ENCODE measurements around the gene KCND1.

Gene KCND1

DNA sequence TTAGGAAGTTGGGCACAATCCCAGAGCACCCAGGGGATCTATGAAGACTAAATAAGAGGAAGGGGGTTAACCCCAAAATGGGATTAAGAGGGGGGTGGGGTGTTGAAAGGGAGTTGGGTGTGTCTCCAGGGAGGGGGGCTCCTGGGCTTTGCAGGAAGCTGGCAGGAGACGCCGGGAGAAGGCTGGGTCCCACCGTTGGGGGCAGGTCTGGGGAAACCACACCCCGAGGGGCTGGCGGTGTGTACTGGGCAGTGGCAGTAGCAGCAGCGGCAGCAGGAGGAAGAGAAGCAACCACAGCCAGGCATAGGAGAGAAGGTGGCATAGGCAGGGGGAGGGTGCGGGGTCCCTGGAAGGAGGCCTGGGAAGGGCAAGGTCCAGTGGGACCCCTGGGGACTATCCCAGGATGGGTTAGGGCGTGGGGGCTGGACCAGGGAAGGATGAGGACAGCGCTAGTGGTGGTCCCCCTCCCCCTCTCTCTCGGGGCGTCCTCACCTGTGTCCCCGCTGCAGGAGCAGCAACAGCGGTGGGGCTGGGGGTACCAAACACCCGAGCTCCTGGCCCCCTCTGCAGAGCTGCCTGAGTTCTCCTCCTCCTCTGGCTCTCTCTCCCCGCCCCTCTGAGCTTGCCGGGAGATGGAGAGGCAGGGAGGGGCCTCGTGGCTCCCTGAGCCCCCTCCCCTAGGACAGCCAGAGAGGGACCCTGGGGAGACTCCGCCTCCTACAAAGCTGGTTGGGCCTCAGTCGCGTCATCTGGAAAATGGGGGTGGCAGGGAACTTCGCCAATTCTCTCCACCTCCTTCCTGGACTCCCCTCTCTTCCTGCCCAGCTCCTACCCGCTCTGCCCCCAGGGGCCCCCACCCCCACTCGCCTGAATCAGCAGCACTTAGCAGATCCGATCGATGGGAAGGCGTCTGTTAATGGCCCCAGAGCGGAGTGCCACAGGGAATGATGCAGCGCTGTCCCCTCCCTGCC, at the start of gene KCND1 (continued):
- TF ChIP-seq, protein P1, sequence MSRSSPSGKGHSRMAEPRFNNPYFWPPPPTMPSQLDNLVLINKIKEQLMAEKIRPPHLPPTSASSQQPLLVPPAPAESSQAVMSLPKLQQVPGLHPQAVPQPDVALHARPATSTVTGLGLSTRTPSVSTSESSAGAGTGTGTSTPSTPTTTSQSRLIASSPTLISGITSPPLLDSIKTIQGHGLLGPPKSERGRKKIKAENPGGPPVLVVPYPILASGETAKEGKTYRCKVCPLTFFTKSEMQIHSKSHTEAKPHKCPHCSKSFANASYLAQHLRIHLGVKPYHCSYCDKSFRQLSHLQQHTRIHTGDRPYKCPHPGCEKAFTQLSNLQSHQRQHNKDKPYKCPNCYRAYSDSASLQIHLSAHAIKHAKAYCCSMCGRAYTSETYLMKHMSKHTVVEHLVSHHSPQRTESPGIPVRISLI (tag by site-specific recombination; IDR thresholded peaks at IDR 0.05) = no peak
- TF ChIP-seq ZNF707 (tag by site-specific recombination; IDR thresholded peaks at IDR 0.05) (no peak), IKZF3 (tag by site-specific recombination; IDR thresholded peaks at IDR 0.05) (no peak), ZIC2 (tag by site-specific recombination; IDR thresholded peaks at IDR 0.05) (peak; percentile 42), ZNF621 (tag by site-specific recombination; IDR thresholded peaks at IDR 0.05) (no peak), ZNF184 (tag by site-specific recombination; IDR thresholded peaks at IDR 0.05) (no peak), SETDB1 (IDR thresholded peaks at IDR 0.05; ENCODE audit: insufficient read length, low read length) (no peak), ZNF433 (tag by site-specific recombination; IDR thresholded peaks at IDR 0.05; ENCODE audit: low read depth) (no peak), ZNF169 (tag by site-specific recombination; IDR thresholded peaks at IDR 0.05) (no peak), OSR2 (tag by site-specific recombination; IDR thresholded peaks at IDR 0.05) (peak; percentile 79), ZFHX2 (tag by site-specific recombination; conservative IDR thresholded peaks at IDR 0.05) (peak; percentile 79), ZEB2 (tag by site-specific recombination; IDR thresholded peaks at IDR 0.05) (peak; percentile 20; the same call in 1 of the 2 replicates), REPIN1 (tag by site-specific recombination; IDR thresholded peaks at IDR 0.05; ENCODE audit: low read depth) (no peak), ZBTB48 (tag by site-specific recombination; IDR thresholded peaks at IDR 0.05) (no peak; the same call in 1 of the 2 replicates), WT1 (tag by site-specific recombination; IDR thresholded peaks at IDR 0.05) (no peak), ZNF48 (tag by site-specific recombination; IDR thresholded peaks at IDR 0.05) (no peak), SP7 (tag by site-specific recombination; IDR thresholded peaks at IDR 0.05) (peak; percentile 61), ZNF629 (tag by site-specific recombination; IDR thresholded peaks at IDR 0.05) (no peak), HOXC10 (CRISPR knock-in tag; IDR thresholded peaks at IDR 0.05) (no peak), KLF1 (tag by site-specific recombination; IDR thresholded peaks at IDR 0.05) (peak; percentile 52; the same call in 1 of the 2 replicates), SALL2 (tag by site-specific recombination; IDR thresholded peaks at IDR 0.05; ENCODE audit: borderline replicate concordance) (no peak), ZBTB7A (tag by site-specific recombination; IDR thresholded peaks at IDR 0.05; ENCODE audit: low read depth) (no peak; the same call in 1 of the 2 replicates), EGR2 (tag by site-specific recombination; IDR thresholded peaks at IDR 0.05; ENCODE audit: low read depth) (peak; percentile 62), ZNF768 (tag by site-specific recombination; IDR thresholded peaks at IDR 0.05) (no peak)
- TF ChIP-seq, protein P2, sequence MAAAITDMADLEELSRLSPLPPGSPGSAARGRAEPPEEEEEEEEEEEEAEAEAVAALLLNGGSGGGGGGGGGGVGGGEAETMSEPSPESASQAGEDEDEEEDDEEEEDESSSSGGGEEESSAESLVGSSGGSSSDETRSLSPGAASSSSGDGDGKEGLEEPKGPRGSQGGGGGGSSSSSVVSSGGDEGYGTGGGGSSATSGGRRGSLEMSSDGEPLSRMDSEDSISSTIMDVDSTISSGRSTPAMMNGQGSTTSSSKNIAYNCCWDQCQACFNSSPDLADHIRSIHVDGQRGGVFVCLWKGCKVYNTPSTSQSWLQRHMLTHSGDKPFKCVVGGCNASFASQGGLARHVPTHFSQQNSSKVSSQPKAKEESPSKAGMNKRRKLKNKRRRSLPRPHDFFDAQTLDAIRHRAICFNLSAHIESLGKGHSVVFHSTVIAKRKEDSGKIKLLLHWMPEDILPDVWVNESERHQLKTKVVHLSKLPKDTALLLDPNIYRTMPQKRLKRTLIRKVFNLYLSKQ (tag by site-specific recombination; IDR thresholded peaks at IDR 0.05; ENCODE audit: borderline replicate concordance) = no peak
- TF ChIP-seq, protein P3, sequence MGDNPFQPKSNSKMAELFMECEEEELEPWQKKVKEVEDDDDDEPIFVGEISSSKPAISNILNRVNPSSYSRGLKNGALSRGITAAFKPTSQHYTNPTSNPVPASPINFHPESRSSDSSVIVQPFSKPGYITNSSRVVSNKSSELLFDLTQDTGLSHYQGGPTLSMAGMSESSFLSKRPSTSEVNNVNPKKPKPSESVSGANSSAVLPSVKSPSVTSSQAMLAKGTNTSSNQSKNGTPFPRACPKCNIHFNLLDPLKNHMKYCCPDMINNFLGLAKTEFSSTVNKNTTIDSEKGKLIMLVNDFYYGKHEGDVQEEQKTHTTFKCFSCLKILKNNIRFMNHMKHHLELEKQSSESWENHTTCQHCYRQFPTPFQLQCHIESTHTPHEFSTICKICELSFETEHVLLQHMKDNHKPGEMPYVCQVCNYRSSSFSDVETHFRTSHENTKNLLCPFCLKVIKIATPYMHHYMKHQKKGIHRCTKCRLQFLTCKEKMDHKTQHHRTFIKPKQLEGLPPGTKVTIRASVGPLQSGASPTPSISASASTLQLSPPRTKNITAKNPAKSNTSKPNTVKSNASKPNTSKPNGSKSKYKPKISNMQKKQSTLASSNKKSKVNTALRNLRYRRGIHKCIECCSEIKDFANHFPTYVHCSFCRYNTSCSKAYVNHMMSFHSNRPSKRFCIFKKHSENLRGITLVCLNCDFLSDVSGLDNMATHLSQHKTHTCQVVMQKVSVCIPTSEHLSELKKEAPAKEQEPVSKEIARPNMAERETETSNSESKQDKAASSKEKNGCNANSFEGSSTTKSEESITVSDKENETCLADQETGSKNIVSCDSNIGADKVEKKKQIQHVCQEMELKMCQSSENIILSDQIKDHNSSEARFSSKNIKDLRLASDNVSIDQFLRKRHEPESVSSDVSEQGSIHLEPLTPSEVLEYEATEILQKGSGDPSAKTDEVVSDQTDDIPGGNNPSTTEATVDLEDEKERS (tag by site-specific recombination; IDR thresholded peaks at IDR 0.05) = no peak
- TF ChIP-seq, protein P4, sequence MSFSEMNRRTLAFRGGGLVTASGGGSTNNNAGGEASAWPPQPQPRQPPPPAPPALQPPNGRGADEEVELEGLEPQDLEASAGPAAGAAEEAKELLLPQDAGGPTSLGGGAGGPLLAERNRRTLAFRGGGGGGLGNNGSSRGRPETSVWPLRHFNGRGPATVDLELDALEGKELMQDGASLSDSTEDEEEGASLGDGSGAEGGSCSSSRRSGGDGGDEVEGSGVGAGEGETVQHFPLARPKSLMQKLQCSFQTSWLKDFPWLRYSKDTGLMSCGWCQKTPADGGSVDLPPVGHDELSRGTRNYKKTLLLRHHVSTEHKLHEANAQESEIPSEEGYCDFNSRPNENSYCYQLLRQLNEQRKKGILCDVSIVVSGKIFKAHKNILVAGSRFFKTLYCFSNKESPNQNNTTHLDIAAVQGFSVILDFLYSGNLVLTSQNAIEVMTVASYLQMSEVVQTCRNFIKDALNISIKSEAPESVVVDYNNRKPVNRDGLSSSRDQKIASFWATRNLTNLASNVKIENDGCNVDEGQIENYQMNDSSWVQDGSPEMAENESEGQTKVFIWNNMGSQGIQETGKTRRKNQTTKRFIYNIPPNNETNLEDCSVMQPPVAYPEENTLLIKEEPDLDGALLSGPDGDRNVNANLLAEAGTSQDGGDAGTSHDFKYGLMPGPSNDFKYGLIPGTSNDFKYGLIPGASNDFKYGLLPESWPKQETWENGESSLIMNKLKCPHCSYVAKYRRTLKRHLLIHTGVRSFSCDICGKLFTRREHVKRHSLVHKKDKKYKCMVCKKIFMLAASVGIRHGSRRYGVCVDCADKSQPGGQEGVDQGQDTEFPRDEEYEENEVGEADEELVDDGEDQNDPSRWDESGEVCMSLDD (tag by site-specific recombination; IDR thresholded peaks at IDR 0.05) = no peak; the same call in 1 of the 2 replicates
- TF ChIP-seq, protein P5, sequence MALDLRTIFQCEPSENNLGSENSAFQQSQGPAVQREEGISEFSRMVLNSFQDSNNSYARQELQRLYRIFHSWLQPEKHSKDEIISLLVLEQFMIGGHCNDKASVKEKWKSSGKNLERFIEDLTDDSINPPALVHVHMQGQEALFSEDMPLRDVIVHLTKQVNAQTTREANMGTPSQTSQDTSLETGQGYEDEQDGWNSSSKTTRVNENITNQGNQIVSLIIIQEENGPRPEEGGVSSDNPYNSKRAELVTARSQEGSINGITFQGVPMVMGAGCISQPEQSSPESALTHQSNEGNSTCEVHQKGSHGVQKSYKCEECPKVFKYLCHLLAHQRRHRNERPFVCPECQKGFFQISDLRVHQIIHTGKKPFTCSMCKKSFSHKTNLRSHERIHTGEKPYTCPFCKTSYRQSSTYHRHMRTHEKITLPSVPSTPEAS (tag by site-specific recombination; IDR thresholded peaks at IDR 0.05) = no peak

Data from HEK293 (cell line).